ENCODE results near the gene ARL4A.
A peak's percentile ranks its signal among the peaks of the same experiment; 100 is the strongest.
"Not testable (repeated sequence)": the region's sequence is repeated elsewhere in the genome, so short reads cannot be mapped to it uniquely, and the experiment has no call there.

ARL4A gene

DNA sequence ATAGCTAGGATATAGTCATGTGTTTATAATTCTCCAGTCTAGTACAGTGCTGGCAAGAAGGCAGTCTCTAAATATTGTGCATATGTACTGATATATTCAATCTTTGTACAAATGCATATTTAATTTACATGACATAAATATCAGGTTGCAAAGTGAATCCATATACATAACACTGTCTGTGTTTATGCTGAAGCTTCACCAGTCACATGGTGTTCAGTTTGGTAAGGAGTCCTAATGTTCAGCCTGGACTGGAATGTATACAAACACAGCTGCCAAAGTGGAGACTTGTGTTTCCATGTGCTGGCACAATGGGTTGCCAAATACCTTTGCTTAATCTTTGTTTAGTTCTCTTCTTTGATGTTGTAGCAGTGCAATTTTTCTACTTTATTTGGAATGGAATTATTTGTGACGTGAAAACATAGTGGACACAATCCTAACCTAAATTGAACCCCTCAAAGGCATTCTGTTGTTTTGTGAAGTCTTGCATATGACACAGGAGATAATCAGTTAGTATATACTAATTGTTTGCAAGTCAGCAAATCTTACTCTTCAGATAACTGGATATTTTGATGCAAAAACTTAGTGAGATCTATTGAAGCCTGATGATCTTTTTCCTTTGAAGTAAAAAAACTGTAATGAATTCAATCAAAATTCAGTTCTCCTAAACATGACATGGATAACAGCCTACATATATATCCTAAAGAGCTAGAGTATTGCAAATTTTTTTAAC is 17.3 kb upstream of the ARL4A start:
- DNase-seq (ENCODE audit: low spot score), result no peak

DNA sequence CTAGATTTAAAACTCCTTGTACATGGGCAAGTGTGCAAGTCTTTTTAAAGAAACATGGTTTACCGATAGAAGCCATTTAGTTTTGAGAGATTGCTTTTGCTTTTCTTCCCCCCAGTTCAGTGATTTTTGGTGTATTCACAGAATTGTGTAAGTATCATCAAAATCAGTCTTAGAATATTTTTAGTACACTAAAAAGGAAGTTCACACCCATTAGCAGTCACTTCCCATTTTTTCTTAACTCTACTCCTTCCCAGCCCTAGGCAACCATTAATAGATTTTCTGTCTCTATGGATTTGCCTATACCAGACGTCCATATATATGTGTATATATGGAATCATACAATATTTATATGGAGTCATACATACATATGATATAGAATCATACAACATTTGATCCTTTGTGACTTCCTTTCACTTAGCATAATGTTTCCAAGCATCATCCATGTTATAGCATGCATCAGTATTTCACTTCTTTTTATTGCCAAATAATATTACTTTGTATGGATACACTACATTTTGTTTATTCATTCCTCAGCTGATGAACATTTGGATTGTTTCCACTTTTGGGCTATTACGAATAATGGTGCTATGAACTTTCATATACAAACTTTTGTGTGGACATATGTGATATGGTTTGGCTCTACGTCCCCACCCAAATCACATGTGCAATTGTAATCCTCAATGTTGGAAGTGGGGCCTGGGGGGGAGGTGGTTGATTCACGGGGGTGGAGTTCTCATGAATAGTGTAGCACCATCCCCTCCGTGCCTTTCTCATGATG is 16.5 kb upstream of the ARL4A start:
- DNase-seq (ENCODE audit: low spot score), result no peak

- not testable (repeated sequence) for DNase-seq (ENCODE audit: low spot score)
Measured at GRCh38 chr7:12673436-12673835, 14.0 kb upstream of the ARL4A start.

DNA sequence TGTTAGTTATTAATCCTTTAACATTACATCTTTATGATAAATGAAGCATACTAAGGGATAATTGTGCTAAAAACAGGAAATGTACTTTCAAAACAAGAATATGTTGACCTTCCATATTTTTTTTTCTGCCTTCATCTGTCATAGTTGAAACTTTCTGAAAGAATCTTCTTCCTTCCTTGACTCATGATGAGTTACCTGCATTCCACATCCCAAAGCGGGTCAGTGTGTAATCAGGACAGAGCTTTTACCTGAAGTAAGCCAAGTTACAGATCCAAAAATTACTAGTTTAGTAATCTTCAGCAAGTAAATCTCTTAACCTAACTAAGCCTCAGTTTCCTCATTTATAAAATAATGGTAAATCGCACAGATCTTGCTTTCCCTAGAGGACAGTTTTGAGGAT is 13.4 kb upstream of the ARL4A start:
- no peak for DNase-seq (ENCODE audit: low spot score)

DNA sequence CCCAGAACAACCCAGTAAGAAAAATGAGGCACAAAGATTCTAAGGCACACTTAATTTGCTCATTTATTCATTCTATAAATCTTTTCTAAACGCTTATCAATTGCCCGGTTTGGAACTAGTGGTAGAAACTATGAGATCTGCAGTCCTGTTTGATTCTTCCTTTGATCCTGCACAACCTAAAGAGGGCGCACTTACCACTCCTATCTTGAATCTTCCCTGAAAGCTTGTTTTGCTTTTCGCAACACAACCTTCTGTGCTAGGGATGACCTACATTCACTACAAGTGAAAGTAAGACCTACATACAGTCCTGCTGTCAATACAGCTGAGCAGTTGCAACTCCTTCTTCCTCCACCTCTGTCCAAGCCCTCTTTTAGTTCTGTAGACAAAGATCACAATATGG is 12.6 kb upstream of the ARL4A start:
- no peak for DNase-seq (ENCODE audit: low spot score)

- no peak for DNase-seq (ENCODE audit: low spot score)
Measured at GRCh38 chr7:12683678-12684585, 3.5 kb upstream of the ARL4A start.

GRCh38 chr7:12684733-12685132 is 2.7 kb upstream of the ARL4A start:
- DNase-seq (ENCODE audit: low spot score), result no peak

DNA sequence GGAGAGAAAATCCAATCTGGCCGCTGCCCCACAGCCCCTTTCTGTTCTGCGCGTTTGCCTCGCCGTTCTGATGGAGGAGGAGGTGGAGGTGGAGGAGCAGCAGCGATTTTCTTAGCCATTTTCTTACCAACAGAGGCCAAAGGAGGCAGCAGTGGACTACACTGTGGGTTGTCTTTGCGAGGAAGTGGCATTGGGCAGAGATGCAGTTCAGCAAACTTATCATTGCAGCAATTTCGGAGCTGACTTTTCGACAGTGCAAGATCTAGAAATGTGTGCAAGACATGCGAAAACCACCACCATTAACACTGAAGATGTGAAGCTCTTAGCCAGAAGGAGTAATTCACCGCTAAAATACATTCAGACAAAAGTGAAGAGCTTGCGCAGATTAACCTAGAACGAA is 1.9 kb upstream of the ARL4A start:
- DNase-seq (ENCODE audit: low spot score), result peak; percentile 68

- peak; percentile 81 for DNase-seq (ENCODE audit: low spot score)
Measured at GRCh38 chr7:12686234-12686890, 1.1 kb upstream of the ARL4A start.

DNA sequence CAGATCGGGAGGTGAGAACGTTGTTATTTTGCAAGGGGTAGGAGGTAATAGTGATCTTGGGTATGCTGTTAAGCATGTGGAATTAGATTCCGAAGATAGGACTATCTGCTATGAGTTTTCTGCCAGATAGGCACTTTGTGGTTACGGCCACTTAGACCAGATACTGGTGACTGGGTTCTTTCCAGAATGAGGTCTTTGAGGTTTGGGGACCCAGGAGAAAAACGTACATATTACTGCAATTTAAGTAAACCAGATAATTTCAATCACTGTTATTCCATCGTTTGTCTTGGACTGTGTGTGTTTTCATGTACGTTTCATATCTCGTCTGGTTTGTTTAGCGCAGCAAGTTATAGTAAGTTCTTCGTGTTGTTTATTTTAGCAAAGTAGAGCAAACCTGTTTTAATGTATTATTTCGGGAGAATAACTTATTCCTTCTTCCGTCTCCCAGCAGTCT is 312 bp downstream of the ARL4A start:
- DNase-seq (ENCODE audit: low spot score), result no peak

- DNase-seq (ENCODE audit: low spot score), result not testable (repeated sequence)
Measured at GRCh38 chr7:12688485-12689170, 1.2 kb downstream of the ARL4A start.

- no peak for DNase-seq (ENCODE audit: low spot score)
Measured at GRCh38 chr7:12689451-12689850, 2.0 kb downstream of the ARL4A start.

DNA sequence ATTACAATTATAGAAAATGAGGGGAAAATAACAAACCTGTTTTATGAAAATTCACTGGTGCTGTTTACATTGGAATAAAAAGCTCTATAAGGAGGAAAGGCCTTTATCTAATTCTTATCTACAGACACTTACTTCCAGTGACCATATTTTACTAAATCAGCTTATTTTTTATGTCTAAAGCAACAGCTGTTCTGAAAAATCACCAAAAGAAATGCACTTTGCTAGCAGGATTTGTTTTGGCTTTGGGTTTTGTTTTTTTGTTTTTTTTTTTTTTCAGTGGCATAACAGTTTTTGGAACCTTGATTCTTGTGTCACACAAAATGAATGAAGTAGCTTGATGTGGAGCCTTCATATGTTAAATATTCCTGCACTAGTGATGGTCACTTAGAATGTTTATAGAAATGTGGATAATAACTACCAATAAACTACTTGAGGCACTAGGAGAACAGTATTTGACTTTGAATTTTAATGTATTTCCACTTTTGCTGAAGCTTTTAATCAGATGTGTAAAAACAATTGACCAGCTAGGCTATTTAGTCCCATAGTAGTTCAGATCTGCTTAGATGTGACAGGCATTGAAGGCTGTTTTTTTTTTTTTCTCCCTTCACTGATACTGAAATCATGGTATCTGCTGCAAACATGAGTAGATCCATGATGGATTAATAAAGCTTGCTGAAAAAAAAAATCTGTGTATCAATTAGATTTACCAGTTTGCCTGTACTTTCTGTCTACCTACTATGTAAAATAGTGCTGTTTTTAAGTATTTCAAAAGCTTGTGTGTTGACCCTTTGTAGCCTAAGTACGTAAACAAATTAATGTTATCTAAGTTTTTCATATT is 2.8 kb downstream of the ARL4A start:
- DNase-seq (ENCODE audit: low spot score), result no peak

- DNase-seq (ENCODE audit: low spot score), result not testable (repeated sequence)
Measured at GRCh38 chr7:12691388-12691787, 4.0 kb downstream of the ARL4A start.

GRCh38 chr7:12692035-12692434 is 4.6 kb downstream of the ARL4A start:
- no peak for DNase-seq (ENCODE audit: low spot score)

- DNase-seq (ENCODE audit: low spot score), result no peak
Measured at GRCh38 chr7:12692479-12693259, 5.2 kb downstream of the ARL4A start.

GRCh38 chr7:12694817-12695216 is 7.4 kb downstream of the ARL4A start:
- DNase-seq (ENCODE audit: low spot score), result no peak

GRCh38 chr7:12695965-12696364 is 8.5 kb downstream of the ARL4A start:
- no peak for DNase-seq (ENCODE audit: low spot score)

DNA sequence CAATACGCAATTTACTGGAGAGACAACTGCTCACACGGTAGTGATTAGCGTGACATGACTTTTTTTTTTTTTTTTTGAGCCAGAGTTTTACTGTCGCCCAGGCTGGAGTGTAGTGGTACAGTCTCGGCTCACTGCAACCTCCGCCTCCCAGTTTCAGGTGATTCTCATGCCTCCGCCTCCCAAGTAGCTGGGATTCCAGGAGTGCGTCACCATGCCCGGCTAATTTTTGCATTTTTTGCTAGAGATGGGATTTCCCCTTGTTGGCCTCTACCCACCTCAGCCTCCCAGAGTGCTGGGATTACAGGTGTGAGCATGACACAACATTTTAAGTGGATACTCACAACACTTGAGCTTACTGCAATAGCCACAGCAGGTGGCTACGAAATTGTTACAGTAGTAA is 11.9 kb downstream of the ARL4A start:
- no peak for DNase-seq (ENCODE audit: low spot score)

GRCh38 chr7:12701433-12701832 is 14.0 kb downstream of the ARL4A start:
- DNase-seq (ENCODE audit: low spot score), result no peak

Data from hepatic stellate cell (primary cell).